Upper lobe of left lung (tissue), 4 donors: ENCODE measurements around the gene STK11IP.

Experiments
- CTCF ChIP-seq, 6 experiments: fragments of 450-650 bp in 4 of 6; fragments of 200-600 bp in 2 of 6; sonication (generic) in 2 of 6; IDR thresholded peaks; one replicate each; pipeline ENCODE4 v1.5.1; 2016 to 2019; ENCODE audit warnings: antibody characterized with exemption in 6 of 6
- EP300 ChIP-seq, 4 donors: sonication (generic); formaldehyde crosslinking; IDR thresholded peaks; one replicate each; pipeline ENCODE4 v1.5.1; 2017; ENCODE audit warnings: antibody characterized with exemption in 4 of 4, control low read depth in 2 of 4
- POLR2A ChIP-seq, 4 donors: fragments of 450-650 bp; IDR thresholded peaks; one replicate each; pipeline ENCODE4 v1.5.1; 2016 to 2017; ENCODE audit warnings: antibody characterized with exemption in 4 of 4, mild to moderate bottlenecking in 2 of 4
- POLR2AphosphoS5 ChIP-seq, 2 donors: sonication (generic); formaldehyde crosslinking; IDR thresholded peaks; one replicate each; pipeline ENCODE4 v1.5.1; 2017; ENCODE audit warnings: antibody characterized with exemption in 2 of 2

DNA sequence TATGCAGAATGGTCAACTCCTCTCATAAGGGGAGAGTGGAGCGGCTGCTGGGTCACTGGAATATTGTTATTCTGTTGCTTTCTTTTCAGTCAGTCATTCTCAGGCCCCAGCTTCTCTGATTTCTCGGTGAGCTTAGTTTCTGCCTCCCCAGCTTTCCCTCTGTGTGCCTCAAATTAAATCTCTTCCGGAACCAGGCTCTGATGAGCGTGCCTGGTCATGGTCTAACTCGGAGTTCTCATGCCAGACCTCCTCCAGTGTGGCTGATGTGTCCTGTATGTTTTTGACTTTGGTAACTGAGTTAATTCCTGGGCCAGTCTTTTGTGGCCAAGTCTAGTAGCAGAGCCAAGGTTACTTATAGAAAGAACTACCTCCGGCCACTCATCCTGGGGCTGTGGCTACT lies 4.9 kb upstream of the STK11IP start:
- no peak for TF ChIP-seq CTCF (IDR thresholded peaks at IDR 0.05)
- no peak for TF ChIP-seq POLR2A (IDR thresholded peaks at IDR 0.05)
- no peak for TF ChIP-seq POLR2AphosphoS5 (IDR thresholded peaks at IDR 0.05)
- no peak for TF ChIP-seq EP300 (IDR thresholded peaks at IDR 0.05)
